Measurements from ENCODE around the gene SLC24A5.

DNA sequence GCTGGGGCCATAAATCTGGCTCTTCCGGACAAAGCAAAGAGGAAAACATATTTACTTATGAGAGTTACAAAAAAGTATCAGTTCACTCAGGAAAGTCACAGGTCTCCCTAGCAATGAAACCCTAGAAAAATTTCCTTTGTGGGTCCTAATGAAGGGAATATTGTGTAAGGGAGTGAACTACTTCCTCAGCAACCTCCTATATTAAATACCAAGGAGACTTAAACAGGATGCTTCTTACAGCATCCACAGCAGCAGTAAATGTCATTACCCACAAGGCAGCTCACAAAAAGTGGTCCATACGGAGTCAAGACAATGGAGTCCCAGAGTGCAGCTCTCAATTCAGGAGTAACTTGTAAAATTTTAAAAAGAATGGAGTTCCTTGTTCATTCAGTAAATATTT lies 14.9 kb upstream of the SLC24A5 start:
- TF ChIP-seq STAG1 (CRISPR knock-in tag; IDR thresholded peaks at IDR 0.05; ENCODE audit: borderline replicate concordance), result no peak
- TF ChIP-seq EHMT2 (IDR thresholded peaks at IDR 0.05), result no peak
- TF ChIP-seq POLR2G (IDR thresholded peaks at IDR 0.05; ENCODE audit: low read depth, low read length), result no peak
- no peak for TF ChIP-seq BDP1 (IDR thresholded peaks at IDR 0.05; ENCODE audit: insufficient read depth, insufficient read length)
- TF ChIP-seq GATAD2B (IDR thresholded peaks at IDR 0.05; ENCODE audit: borderline replicate concordance), result no peak
- no peak for TF ChIP-seq FOS (IDR thresholded peaks at IDR 0.05; ENCODE audit: extremely low read depth, insufficient read length)
- no peak for TF ChIP-seq MEF2A (IDR thresholded peaks at IDR 0.05; ENCODE audit: control insufficient read depth, low read depth, low read length)

Data from K562 (cell line).